Neural cell (in vitro differentiated cells): ENCODE results near the gene CUL3.

Experiments used
- CTCF ChIP-seq: fragments of 450-650 bp; IDR thresholded peaks from 2 replicates; pipeline ENCODE4 v1.5.1; 2014; ENCODE audit warnings: antibody characterized with exemption, mild to moderate bottlenecking, moderate library complexity; ENCODE audit not compliant: poor library complexity, severe bottlenecking
- EP300 ChIP-seq: fragments of 450-650 bp; conservative IDR thresholded peaks from 2 replicates; pipeline ENCODE4 v1.6.1; 2014; ENCODE audit warnings: antibody characterized with exemption, mild to moderate bottlenecking, moderate library complexity; ENCODE audit not compliant: poor library complexity, severe bottlenecking
- EZH2 ChIP-seq: fragments of 200-600, 300-800 bp; shearing (Covaris generic), sonication (generic); IDR thresholded peaks from 2 replicates; pipeline ENCODE4 v1.6.1; 2014; ENCODE audit warnings: antibody characterized with exemption, low read length, borderline replicate concordance, mild to moderate bottlenecking; ENCODE audit not compliant: insufficient read depth, poor library complexity, severe bottlenecking
- MXI1 ChIP-seq: fragments of 450-650 bp; conservative IDR thresholded peaks from 2 replicates; pipeline ENCODE4 v1.6.1; 2014; ENCODE audit warnings: antibody characterized with exemption, mild to moderate bottlenecking; ENCODE audit not compliant: poor library complexity, severe bottlenecking
- POLR2AphosphoS5 ChIP-seq: IDR thresholded peaks from 2 replicates; pipeline ENCODE4 v1.6.1; 2012
- REST ChIP-seq: IDR thresholded peaks from 2 replicates; pipeline ENCODE4 v1.6.1; 2012; ENCODE audit warnings: borderline replicate concordance
- TAF1 ChIP-seq: IDR thresholded peaks from 2 replicates; pipeline ENCODE4 v1.6.1; 2012; ENCODE audit warnings: low read depth

- TF ChIP-seq CTCF (no peak), REST (no peak), MXI1 (no peak), EP300 (no peak), EZH2 (no peak), TAF1 (no peak), POLR2AphosphoS5 (no peak)
Observed at GRCh38 chr2:224532931-224533330, 52.2 kb downstream of the CUL3 start.
